Measurements from ENCODE around the gene RHEB.
A peak's percentile ranks its signal among the peaks of the same experiment; 100 is the strongest.

The RHEB gene

GRCh38 chr7:151519765-151520418 is at the start of gene RHEB:
RHEB (minus strand) TSS chr7:151519895; CDS start chr7:151519511, 384 bp downstream.
- peaks cover 38% of the 10 kb centered on the region for H3K4me1 Mint-ChIP-seq (ENCODE audit: low read depth)
- H3K36me3 Mint-ChIP-seq (ENCODE audit: low read depth) = peaks cover 33% of the 10 kb centered on the region
- DNase-seq = peak; percentile 99
- H3K27ac Mint-ChIP-seq = peak within 1 kb of the TSS; percentile 97
- no peaks in the 10 kb centered on the region for H3K27me3 Mint-ChIP-seq
- no peaks in the 10 kb centered on the region for H3K9me3 Mint-ChIP-seq
- peak within 1 kb of the TSS; percentile 95 for H3K4me3 Mint-ChIP-seq

- Mint-ChIP-seq H3K27me3 (no peaks in the 10 kb centered on the region), H3K4me1 (ENCODE audit: low read depth) (no peaks in the 10 kb centered on the region), H3K36me3 (ENCODE audit: low read depth) (peaks cover 59% of the 10 kb centered on the region), H3K27ac (no peak overlapping the region), H3K9me3 (no peaks in the 10 kb centered on the region), H3K4me3 (no peak overlapping the region)
- no peak for DNase-seq
Measured at GRCh38 chr7:151566897-151567320, 47.2 kb upstream of the RHEB start.

- no peak for DNase-seq
- H3K27ac Mint-ChIP-seq = no peak overlapping the region
- H3K36me3 Mint-ChIP-seq (ENCODE audit: low read depth) = peaks cover 66% of the 10 kb centered on the region
- no peaks in the 10 kb centered on the region for H3K27me3 Mint-ChIP-seq
- H3K9me3 Mint-ChIP-seq = no peaks in the 10 kb centered on the region
- H3K4me3 Mint-ChIP-seq = no peak overlapping the region
- peaks cover 4% of the 10 kb centered on the region for H3K4me1 Mint-ChIP-seq (ENCODE audit: low read depth)
Measured at GRCh38 chr7:151565541-151565940, 45.8 kb upstream of the RHEB start.

- DNase-seq = no peak
- Mint-ChIP-seq H3K4me3 (peak overlapping the region; percentile 30), H3K27ac (peak overlapping the region; percentile 90), H3K4me1 (ENCODE audit: low read depth) (peaks cover 17% of the 10 kb centered on the region), H3K9me3 (no peaks in the 10 kb centered on the region), H3K27me3 (no peaks in the 10 kb centered on the region), H3K36me3 (ENCODE audit: low read depth) (peaks cover 78% of the 10 kb centered on the region)
Measured at GRCh38 chr7:151560243-151560642, 40.5 kb upstream of the RHEB start.

- Mint-ChIP-seq H3K36me3 (ENCODE audit: low read depth) (peaks cover 76% of the 10 kb centered on the region), H3K27ac (peak overlapping the region; percentile 90)
Measured at GRCh38 chr7:151559557-151560183, 40.0 kb upstream of the RHEB start.

GRCh38 chr7:151558575-151558974 is 38.9 kb upstream of the RHEB start:
- Mint-ChIP-seq H3K9me3 (no peaks in the 10 kb centered on the region), H3K27ac (no peak overlapping the region), H3K27me3 (no peaks in the 10 kb centered on the region), H3K4me1 (ENCODE audit: low read depth) (peaks cover 17% of the 10 kb centered on the region), H3K36me3 (ENCODE audit: low read depth) (peaks cover 65% of the 10 kb centered on the region), H3K4me3 (no peak overlapping the region)
- no peak for DNase-seq

More at GRCh38 chr7:151559557-151560183, 40.0 kb upstream of the RHEB start:
- H3K27me3 Mint-ChIP-seq = no peaks in the 10 kb centered on the region
- no peak overlapping the region for H3K4me3 Mint-ChIP-seq
- peaks cover 17% of the 10 kb centered on the region for H3K4me1 Mint-ChIP-seq (ENCODE audit: low read depth)
- DNase-seq = no peak
- H3K9me3 Mint-ChIP-seq = no peaks in the 10 kb centered on the region

- no peaks in the 10 kb centered on the region for H3K27me3 Mint-ChIP-seq
- H3K27ac Mint-ChIP-seq = no peak overlapping the region
- peaks cover 17% of the 10 kb centered on the region for H3K4me1 Mint-ChIP-seq (ENCODE audit: low read depth)
- H3K4me3 Mint-ChIP-seq = no peak overlapping the region
- H3K9me3 Mint-ChIP-seq = no peaks in the 10 kb centered on the region
- DNase-seq = no peak
- peaks cover 53% of the 10 kb centered on the region for H3K36me3 Mint-ChIP-seq (ENCODE audit: low read depth)
Measured at GRCh38 chr7:151556592-151556991, 36.9 kb upstream of the RHEB start.

GRCh38 chr7:151553356-151553755 is 33.7 kb upstream of the RHEB start:
- peaks cover 22% of the 10 kb centered on the region for H3K36me3 Mint-ChIP-seq (ENCODE audit: low read depth)
- H3K27ac Mint-ChIP-seq = no peak overlapping the region
- no peak for DNase-seq
- H3K4me1 Mint-ChIP-seq (ENCODE audit: low read depth) = peaks cover 5% of the 10 kb centered on the region
- H3K4me3 Mint-ChIP-seq = no peak overlapping the region
- no peaks in the 10 kb centered on the region for H3K27me3 Mint-ChIP-seq
- no peaks in the 10 kb centered on the region for H3K9me3 Mint-ChIP-seq

GRCh38 chr7:151552352-151553028 is 32.8 kb upstream of the RHEB start:
- peaks cover 3% of the 10 kb centered on the region for H3K27me3 Mint-ChIP-seq

GRCh38 chr7:151551820-151552219 is 32.1 kb upstream of the RHEB start:
- H3K36me3 Mint-ChIP-seq (ENCODE audit: low read depth) = peaks cover 10% of the 10 kb centered on the region
- no peak overlapping the region for H3K27ac Mint-ChIP-seq
- no peak overlapping the region for H3K4me3 Mint-ChIP-seq
- H3K4me1 Mint-ChIP-seq (ENCODE audit: low read depth) = peaks cover 5% of the 10 kb centered on the region
- H3K27me3 Mint-ChIP-seq = peaks cover 7% of the 10 kb centered on the region
- no peak for DNase-seq
- H3K9me3 Mint-ChIP-seq = no peaks in the 10 kb centered on the region

More at GRCh38 chr7:151552352-151553028, 32.8 kb upstream of the RHEB start:
- Mint-ChIP-seq H3K9me3 (no peaks in the 10 kb centered on the region), H3K4me3 (no peak overlapping the region), H3K36me3 (ENCODE audit: low read depth) (peaks cover 15% of the 10 kb centered on the region), H3K27ac (peak overlapping the region; percentile 16), H3K4me1 (ENCODE audit: low read depth) (peaks cover 5% of the 10 kb centered on the region)
- DNase-seq = no peak

- Mint-ChIP-seq H3K27ac (no peak overlapping the region), H3K36me3 (ENCODE audit: low read depth) (peaks cover 3% of the 10 kb centered on the region), H3K27me3 (peaks cover 16% of the 10 kb centered on the region), H3K9me3 (no peaks in the 10 kb centered on the region), H3K4me3 (no peak overlapping the region), H3K4me1 (ENCODE audit: low read depth) (peaks cover 5% of the 10 kb centered on the region)
- DNase-seq = no peak
Measured at GRCh38 chr7:151550656-151551286, 31.1 kb upstream of the RHEB start.

- Mint-ChIP-seq H3K27me3 (peaks cover 20% of the 10 kb centered on the region), H3K9me3 (no peaks in the 10 kb centered on the region), H3K27ac (no peak overlapping the region), H3K36me3 (ENCODE audit: low read depth) (no peaks in the 10 kb centered on the region), H3K4me1 (ENCODE audit: low read depth) (peaks cover 5% of the 10 kb centered on the region), H3K4me3 (no peak overlapping the region)
- no peak for DNase-seq
Measured at GRCh38 chr7:151549644-151550043, 29.9 kb upstream of the RHEB start.

GRCh38 chr7:151549083-151549482 is 29.4 kb upstream of the RHEB start:
- H3K27me3 Mint-ChIP-seq = peaks cover 20% of the 10 kb centered on the region
- H3K4me1 Mint-ChIP-seq (ENCODE audit: low read depth) = peaks cover 5% of the 10 kb centered on the region
- H3K4me3 Mint-ChIP-seq = no peak overlapping the region
- H3K36me3 Mint-ChIP-seq (ENCODE audit: low read depth) = no peaks in the 10 kb centered on the region
- no peak for DNase-seq
- H3K27ac Mint-ChIP-seq = no peak overlapping the region
- no peaks in the 10 kb centered on the region for H3K9me3 Mint-ChIP-seq

GRCh38 chr7:151544183-151544582 is 24.5 kb upstream of the RHEB start:
- H3K4me1 Mint-ChIP-seq (ENCODE audit: low read depth) = no peaks in the 10 kb centered on the region
- no peaks in the 10 kb centered on the region for H3K9me3 Mint-ChIP-seq

More at GRCh38 chr7:151544183-151544582, 24.5 kb upstream of the RHEB start:
- H3K27me3 Mint-ChIP-seq = peaks cover 26% of the 10 kb centered on the region
- no peak for DNase-seq
- H3K4me3 Mint-ChIP-seq = no peak overlapping the region
- no peak overlapping the region for H3K27ac Mint-ChIP-seq
- no peaks in the 10 kb centered on the region for H3K36me3 Mint-ChIP-seq (ENCODE audit: low read depth)
